HG03354 (cell line): ENCODE data around the gene HAO2.
"Not testable (repeated sequence)": the region's sequence is repeated elsewhere in the genome, so short reads cannot be mapped to it uniquely, and the experiment has no call there.

Experiments
- ATAC-seq: cut with Tn5 transposase; IDR thresholded peaks from one replicate; pipeline ENCODE4 v1.9.1; 2021; ENCODE audit warnings: mild to moderate bottlenecking; ENCODE audit not compliant: unreplicated experiment, poor library complexity, severe bottlenecking

Gene HAO2

GRCh38 chr1:119375366-119375765, 6.8 kb downstream of the HAO2 start:
- ATAC-seq, result no peak

- no peak for ATAC-seq
Measured at GRCh38 chr1:119376594-119376993, 8.0 kb downstream of the HAO2 start.

GRCh38 chr1:119377594-119377993, 9.0 kb downstream of the HAO2 start:
- ATAC-seq, result not testable (repeated sequence)

GRCh38 chr1:119379117-119379516, 10.5 kb downstream of the HAO2 start:
- no peak for ATAC-seq

- no peak for ATAC-seq
Measured at GRCh38 chr1:119380304-119380703, 11.7 kb downstream of the HAO2 start.

- ATAC-seq, result no peak
Measured at GRCh38 chr1:119380983-119381662, 12.5 kb downstream of the HAO2 start.

GRCh38 chr1:119384591-119384990, 16.0 kb downstream of the HAO2 start:
- ATAC-seq, result no peak

- no peak for ATAC-seq
Measured at GRCh38 chr1:119385650-119386049, 17.1 kb downstream of the HAO2 start.

GRCh38 chr1:119387858-119388257, 19.3 kb downstream of the HAO2 start:
- ATAC-seq, result no peak

GRCh38 chr1:119388450-119388849, 19.9 kb downstream of the HAO2 start:
- no peak for ATAC-seq

GRCh38 chr1:119390526-119390925, 21.9 kb downstream of the HAO2 start:
- no peak for ATAC-seq

- ATAC-seq, result no peak
Measured at GRCh38 chr1:119391749-119392148, 23.2 kb downstream of the HAO2 start.

- ATAC-seq, result no peak
Measured at GRCh38 chr1:119394085-119394484, 25.5 kb downstream of the HAO2 start.

- no peak for ATAC-seq
Measured at GRCh38 chr1:119396982-119397381, 28.4 kb downstream of the HAO2 start.

- no peak for ATAC-seq
Measured at GRCh38 chr1:119397986-119398385, 29.4 kb downstream of the HAO2 start.

- ATAC-seq, result no peak
Measured at GRCh38 chr1:119404736-119405135, 36.2 kb downstream of the HAO2 start.

- no peak for ATAC-seq
Measured at GRCh38 chr1:119409731-119410130, 41.1 kb downstream of the HAO2 start.

GRCh38 chr1:119410961-119411360, 42.4 kb downstream of the HAO2 start:
- ATAC-seq, result no peak

GRCh38 chr1:119414950-119415349, 46.4 kb downstream of the HAO2 start, which contains the start of gene HSD3B2:
Gene HSD3B2 (plus strand): TSS chr1:119415150. CDS start chr1:119415420, 270 bp downstream.
- ATAC-seq, result no peak

GRCh38 chr1:119416006-119416640, 47.5 kb downstream of the HAO2 start:
- ATAC-seq, result no peak

GRCh38 chr1:119419109-119419508, 50.5 kb downstream of the HAO2 start:
- no peak for ATAC-seq
